WI38 (cell line): ENCODE data around the gene NR4A1.

ENCODE experiments used
- H3K4me3 ChIP-seq: 2 replicates; pipeline ENCODE4 v1.5.1; 2011; ENCODE audit warnings: low read depth, mild to moderate bottlenecking, control low read depth, low read length
- TF ChIP-seq, protein P1 (sequence below): IDR thresholded peaks from 2 replicates; pipeline ENCODE4 v1.5.1; 2012; ENCODE audit warnings: low read depth, mild to moderate bottlenecking, control low read depth, low read length

The NR4A1 gene

DNA sequence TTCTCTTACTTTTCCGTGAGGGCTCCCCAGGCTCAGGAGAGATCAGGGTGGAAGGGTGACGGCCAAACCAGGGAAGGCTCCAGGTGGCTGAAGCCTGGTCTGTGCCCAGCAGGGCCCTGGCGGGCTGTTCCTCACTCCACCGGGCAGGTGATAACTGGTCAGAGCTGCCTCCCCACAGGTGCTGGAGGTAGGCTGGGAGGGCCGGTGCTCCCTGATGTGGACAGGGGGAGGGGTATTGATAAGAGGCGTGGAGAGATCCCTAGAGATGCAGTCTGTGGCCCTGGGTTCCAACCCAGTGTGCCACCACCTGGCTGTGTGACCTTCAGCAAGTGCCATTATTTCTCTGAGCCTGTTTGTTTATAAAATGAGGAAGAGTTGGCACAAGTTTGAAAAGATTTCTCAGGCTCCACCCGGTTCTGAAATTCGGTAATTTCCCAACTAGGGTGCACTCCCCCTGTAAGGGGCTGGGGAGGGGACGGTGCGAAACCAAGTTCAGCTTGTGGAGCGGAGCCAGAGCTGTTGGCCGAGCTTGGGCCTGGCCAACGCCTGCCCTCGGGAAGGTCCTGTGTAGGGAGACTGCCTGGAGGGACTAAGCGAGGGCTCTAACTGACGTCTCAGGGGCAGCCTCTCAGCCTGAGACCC is 1.0 kb upstream of the NR4A1 start:
- TF ChIP-seq, protein P1, sequence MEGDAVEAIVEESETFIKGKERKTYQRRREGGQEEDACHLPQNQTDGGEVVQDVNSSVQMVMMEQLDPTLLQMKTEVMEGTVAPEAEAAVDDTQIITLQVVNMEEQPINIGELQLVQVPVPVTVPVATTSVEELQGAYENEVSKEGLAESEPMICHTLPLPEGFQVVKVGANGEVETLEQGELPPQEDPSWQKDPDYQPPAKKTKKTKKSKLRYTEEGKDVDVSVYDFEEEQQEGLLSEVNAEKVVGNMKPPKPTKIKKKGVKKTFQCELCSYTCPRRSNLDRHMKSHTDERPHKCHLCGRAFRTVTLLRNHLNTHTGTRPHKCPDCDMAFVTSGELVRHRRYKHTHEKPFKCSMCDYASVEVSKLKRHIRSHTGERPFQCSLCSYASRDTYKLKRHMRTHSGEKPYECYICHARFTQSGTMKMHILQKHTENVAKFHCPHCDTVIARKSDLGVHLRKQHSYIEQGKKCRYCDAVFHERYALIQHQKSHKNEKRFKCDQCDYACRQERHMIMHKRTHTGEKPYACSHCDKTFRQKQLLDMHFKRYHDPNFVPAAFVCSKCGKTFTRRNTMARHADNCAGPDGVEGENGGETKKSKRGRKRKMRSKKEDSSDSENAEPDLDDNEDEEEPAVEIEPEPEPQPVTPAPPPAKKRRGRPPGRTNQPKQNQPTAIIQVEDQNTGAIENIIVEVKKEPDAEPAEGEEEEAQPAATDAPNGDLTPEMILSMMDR, result no peak
- peak overlapping the region; percentile 69 for H3K4me3 ChIP-seq

DNA sequence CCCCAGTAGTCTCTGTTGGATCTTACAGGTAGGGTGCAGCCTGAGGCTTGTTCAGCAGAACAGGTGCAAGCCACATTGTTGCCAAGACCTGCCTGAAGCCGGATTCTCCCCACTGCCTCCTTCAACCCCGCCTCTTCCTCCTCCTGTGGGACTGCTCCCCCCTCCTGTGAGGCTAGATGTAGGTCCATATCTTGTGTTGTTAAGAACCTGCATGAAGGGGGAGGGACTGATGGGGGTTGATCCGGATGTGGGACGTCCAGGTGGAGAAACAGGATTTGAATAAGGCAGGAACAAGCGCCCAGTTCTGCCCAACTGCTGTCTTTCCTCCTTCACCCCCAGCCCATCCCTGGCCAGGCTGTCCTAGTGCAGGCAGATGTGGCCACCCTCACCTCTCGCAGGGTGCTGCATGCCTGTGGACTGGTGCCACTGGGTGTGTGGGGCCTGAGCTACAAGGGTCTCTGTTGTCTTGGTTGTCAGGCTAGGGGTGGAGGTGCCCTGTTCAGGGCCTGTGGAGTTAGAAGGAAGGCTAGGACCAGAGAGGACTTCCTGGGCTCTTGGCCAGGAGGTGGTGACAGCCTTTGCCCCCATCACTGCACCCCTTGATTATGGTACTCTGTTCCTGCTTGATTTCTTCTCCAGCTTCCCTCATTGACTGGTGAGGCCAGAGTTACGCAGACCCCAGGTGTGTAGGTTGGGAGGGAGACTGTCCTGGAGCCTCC is 1.4 kb downstream of the NR4A1 start:
- TF ChIP-seq, protein P1, result no peak
- H3K4me3 ChIP-seq, result peak overlapping the region; percentile 78

DNA sequence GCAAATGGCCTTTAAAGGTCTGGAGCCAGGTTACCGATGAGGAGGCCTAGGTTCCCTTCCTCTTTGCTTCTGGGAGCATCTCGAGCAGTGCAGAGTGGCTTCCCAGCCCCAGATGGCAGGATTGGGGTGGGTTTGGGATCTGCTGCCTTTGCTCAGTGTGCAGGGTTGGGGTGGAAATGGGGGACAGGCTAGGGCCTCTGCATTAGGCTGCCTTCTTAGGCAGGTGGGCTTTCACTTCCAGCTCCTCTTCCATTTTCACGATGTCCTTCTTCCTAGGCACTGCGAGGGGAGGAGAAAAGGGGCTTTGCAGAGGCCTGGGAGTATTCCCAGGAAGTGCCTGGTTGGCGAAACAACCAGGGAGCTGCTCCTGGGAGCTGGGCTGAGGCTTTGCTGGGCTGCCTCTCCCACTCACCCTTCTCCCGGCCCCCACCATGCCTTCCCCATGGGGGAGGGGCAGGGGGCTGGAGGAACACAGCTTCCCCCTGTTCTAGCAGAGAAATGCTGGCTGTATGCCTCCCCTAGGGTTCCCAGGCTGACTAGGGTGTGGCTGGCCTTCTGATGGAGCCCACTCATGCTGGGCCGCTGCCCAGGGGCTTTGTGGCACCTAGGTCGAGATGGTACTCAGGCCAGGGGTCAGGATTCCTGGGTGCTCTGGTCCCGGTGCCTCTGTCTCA is 2.4 kb downstream of the NR4A1 start:
- H3K4me3 ChIP-seq, result no peak overlapping the region
- TF ChIP-seq, protein P1, result no peak

DNA sequence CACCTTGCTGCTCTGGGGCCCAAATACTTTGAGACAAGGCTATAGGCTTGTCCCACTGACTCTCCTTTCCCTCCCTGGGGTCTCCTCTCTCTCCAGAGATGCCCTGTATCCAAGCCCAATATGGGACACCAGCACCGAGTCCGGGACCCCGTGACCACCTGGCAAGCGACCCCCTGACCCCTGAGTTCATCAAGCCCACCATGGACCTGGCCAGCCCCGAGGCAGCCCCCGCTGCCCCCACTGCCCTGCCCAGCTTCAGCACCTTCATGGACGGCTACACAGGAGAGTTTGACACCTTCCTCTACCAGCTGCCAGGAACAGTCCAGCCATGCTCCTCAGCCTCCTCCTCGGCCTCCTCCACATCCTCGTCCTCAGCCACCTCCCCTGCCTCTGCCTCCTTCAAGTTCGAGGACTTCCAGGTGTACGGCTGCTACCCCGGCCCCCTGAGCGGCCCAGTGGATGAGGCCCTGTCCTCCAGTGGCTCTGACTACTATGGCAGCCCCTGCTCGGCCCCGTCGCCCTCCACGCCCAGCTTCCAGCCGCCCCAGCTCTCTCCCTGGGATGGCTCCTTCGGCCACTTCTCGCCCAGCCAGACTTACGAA is 3.1 kb downstream of the NR4A1 start:
- TF ChIP-seq, protein P1, result no peak
- no peak overlapping the region for H3K4me3 ChIP-seq

DNA sequence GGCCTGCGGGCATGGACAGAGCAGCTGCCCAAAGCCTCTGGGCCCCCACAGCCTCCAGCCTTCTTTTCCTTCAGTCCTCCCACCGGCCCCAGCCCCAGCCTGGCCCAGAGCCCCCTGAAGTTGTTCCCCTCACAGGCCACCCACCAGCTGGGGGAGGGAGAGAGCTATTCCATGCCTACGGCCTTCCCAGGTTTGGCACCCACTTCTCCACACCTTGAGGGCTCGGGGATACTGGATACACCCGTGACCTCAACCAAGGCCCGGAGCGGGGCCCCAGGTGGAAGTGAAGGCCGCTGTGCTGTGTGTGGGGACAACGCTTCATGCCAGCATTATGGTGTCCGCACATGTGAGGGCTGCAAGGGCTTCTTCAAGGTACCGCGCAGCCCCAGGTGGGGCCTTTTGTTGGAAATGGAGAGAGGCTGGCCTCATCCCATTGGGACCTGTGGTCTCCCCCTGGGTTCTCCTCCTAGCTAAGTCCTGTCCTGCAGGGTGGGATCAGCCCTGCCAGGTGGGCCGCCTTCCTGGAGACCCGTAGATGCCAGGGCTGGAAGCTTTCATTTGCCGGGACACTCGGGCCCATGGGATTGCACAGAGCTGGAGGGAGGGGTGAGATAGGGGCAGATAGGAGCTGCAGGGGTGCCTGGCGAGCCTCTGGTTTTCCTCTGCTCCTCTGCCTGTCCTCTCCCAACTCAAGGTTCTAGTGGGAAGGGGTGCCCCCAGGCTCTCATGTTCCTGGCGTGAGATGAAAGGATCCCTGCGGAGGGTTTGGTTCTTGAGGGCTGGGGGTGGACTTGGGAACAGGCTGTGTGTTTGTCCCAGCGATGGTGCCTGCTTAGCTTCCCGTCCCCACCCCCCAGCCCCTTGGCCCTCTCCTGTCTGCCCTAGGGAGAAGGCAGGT is 3.8 kb downstream of the NR4A1 start:
- TF ChIP-seq, protein P1, result no peak
- H3K4me3 ChIP-seq, result no peak overlapping the region

DNA sequence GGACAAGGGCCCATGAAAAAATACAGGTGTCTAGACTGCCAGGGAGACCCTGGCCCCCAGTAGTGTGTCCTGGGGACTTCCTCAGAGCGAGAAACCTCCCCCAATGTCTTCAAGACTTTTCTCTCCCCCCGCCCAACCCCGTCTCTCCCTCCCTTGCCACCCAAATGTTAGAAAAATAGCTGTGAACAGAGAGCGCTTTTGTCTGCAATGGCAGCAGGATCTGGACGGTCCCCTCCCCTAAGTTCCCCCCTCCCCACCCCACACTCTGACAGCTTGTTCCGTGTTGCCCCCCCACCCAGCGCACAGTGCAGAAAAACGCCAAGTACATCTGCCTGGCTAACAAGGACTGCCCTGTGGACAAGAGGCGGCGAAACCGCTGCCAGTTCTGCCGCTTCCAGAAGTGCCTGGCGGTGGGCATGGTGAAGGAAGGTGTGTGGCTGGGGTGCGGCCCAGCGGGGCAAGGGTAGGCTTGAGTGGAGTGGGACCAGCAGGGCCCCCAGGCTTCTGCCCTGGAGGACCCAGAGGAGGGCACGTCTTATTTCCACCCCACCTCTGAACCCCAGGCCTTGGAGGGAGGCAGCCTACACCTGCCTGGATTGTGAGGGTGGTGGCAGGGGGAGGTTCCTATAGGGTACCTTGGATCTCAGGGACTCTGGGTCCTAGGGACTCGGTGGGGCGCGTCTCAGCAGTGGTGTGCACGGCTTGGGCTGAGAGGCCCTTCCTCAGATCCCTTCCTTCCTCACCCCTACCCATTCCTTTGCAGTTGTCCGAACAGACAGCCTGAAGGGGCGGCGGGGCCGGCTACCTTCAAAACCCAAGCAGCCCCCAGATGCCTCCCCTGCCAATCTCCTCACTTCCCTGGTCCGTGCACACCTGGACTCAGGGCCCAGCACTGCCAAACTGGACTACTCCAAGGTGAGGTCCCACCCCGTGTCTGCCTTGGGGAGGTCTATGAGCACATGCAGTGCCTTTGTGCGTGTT is 4.8 kb downstream of the NR4A1 start:
- TF ChIP-seq, protein P1, result no peak
- no peak overlapping the region for H3K4me3 ChIP-seq
